ENCODE results near the gene KRTAP10-7.
"Not testable (repeated sequence)": the region's sequence is repeated elsewhere in the genome, so short reads cannot be mapped to it uniquely, and the experiment has no call there.

Gene KRTAP10-7

DNA sequence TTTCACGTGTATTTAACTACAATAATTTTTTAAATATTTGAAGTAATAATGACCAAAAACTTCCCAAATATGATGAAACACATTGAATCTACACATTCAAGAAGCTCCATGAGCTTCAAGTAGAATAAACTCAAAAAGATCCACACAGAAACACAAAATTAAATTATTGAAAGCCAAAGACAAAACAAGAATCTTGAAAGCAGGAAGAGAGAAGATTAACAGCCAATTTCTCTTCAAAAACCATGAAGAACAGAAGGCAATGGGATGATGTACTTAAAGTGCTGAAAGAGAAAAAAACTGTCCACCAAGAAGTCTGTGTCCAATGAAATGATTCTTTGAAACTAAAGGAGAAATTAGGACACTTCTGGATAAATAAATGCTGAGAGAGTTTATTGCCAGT is 31.7 kb downstream of the KRTAP10-7 start:
- DNase-seq (ENCODE audit: low read depth in 2 of 2), result no peak

DNA sequence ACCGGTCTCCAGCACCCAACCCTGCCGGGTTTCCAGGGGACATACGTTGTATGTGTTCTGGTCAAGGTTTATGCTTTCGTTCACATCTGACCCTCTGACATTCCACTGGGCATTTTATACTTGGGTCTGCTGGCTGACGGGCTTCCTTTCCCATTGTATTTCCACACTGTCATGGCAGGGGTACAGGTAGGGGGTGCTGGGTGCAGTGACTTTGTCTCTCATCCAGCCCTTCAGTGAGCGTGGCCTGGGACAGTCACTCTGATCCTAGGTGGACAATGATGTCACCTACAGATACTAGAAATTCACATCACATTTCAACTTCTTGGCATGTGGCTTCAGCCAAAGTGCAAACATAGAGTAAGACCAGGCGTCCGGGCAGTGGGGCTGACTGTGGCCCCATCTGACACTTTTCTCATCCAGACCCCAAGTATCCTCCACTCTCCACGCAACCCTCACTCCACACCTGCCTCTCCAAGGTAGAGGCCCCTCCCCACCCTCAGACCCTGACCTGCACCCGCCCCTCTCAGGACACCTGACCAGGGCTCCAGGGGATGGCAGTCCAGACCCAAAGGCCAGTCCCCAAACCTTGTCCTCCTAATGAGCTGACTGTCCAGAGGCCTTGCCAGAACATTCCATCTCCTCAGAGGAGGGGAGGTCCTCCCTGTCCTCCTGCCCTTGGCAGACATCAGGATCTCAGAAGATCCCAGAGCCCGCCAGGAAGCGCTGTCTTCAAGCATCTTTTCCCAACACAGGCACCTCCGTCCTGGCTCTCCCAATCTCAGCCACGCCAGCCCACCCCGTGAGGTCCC is 36.0 kb downstream of the KRTAP10-7 start:
- no peak for DNase-seq (ENCODE audit: low read depth in 2 of 2)

DNA sequence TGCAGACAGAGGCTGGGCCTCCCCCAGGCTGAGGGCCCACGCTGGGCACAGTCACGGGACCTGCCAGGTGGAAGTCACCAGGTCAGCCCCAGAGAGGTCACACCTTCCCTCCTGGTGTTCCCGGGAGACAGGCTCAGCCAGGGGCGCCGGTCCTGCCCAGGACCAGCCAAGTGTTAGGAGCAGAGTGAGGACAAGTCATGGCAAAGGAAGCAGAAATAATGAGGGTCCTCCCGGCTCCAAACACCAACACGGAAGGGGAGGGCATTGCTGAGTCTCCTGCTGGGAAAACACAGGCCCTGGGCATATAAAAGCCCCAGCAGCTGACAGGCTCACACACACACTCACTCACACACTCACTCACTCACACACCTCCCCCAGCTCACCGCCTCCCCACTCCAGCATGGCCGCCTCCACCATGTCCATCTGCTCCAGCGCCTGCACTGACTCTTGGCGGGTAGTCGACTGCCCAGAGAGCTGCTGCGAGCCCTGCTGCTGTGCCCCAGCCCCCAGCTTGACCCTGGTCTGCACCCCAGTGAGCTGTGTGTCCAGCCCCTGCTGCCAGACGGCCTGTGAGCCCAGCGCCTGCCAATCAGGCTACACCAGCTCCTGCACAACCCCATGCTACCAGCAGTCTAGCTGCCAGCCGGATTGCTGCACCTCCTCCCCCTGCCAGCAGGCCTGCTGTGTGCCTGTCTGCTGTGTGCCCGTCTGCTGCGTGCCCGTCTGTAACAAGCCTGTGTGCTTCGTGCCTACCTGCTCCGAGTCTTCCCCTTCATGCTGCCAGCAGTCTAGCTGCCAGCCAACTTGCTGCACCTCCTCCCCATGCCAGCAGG is 36.8 kb downstream of the KRTAP10-7 start, which contains the start of gene KRTAP10-10:
Gene KRTAP10-10, plus strand, starts transcription at position 339 of the 833 bp plus-strand sequence. Its CDS starts 62 bp downstream, at position 401.
- DNase-seq (ENCODE audit: low read depth in 2 of 2), result no peak

DNA sequence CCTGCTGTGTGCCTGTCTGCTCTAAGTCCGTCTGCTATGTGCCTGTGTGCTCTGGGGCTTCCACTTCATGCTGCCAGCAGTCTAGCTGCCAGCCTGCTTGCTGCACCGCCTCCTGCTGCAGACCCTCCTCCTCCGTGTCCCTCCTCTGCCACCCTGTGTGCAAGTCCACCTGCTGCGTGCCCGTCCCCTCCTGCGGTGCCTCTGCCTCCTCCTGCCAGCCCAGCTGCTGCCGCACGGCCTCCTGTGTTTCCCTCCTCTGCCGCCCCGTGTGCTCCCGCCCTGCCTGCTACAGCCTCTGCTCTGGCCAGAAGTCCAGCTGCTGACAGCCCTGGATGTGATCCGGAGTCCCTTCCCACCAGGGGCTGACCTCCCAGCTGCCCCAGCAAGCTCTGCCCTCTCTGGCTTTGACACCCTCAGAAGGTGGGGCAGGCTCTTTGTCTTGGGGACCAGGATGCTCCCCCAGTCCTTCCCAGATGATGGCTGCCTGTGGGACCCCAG is 37.5 kb downstream of the KRTAP10-7 start:
- DNase-seq (ENCODE audit: low read depth in 2 of 2), result not testable (repeated sequence)

DNA sequence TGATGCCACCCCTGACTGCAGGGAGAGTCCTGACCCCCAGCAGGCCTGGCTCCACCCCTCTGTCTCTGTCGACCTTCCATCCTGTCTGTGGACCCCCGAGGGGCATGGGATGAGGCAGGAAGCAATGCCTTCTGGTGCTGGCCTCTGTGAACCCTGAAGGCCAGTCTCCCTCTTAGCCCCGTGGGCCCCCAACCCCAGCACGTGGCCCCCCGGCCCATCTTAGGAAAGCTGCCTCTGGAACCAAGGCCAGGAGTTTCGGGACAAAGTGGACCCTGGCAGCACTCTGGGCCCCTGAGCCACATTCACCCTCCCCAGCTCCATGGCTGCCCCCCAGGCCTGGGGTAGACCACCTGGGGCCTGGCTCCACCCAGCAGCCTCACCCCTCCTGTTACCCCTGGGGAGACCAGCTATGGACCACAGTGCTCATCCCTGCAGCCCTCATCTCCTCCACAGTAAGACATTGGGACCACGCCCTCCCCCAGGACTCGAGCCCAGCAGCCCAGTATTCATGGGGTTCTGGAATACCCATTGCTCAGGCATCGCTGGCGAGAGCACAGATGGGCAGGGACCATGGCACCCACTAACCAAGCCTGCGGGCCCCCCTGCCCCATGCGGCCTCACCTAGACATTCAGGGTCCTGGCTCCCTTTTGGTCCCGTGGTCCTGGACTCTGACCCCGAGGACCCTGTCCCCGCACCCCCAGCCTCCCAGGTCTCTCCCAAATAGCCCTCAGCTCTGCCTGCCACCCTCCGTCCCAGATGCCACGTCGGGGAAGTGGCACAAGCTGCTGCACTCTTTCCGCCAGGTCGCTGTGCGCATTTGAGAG is 38.3 kb downstream of the KRTAP10-7 start:
- not testable (repeated sequence) for DNase-seq (ENCODE audit: low read depth in 2 of 2)

DNA sequence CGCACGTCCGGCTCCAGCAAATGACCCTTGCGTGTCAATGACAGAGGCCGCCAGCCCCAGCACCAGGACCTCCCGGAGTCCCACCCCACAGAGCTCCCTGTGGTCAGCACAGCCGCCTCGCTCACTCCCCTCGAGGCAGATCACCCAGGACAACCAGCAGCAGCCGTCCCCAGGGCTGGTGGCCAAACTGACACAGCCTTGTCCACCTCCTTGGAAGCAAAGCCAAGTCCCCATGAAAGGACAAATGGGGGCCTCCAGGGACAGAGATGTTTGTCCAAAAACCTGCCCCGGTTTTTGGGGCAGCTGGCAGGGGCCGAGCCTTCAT is 38.9 kb downstream of the KRTAP10-7 start:
- no peak for DNase-seq (ENCODE audit: low read depth in 2 of 2)

DNA sequence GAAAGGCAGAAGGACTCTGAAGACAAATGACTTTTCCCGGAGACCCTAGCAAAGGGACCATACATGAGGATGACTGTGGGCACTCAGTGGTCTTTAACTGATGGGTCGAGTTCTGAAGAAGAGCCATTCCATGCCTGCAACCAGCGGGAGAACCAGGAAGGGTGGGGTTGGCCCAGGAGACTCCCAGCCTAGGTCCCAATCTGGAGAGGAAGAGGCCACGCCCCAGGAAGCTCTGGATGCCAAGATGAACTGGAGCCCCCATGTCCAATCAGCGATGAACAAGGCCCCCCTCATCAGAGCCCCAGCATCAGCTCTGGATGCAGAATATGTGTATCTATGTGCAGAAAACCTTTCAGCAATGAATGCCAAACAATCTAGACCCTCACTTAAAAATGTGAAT is 40.4 kb downstream of the KRTAP10-7 start:
- DNase-seq (ENCODE audit: low read depth in 2 of 2), result no peak

DNA sequence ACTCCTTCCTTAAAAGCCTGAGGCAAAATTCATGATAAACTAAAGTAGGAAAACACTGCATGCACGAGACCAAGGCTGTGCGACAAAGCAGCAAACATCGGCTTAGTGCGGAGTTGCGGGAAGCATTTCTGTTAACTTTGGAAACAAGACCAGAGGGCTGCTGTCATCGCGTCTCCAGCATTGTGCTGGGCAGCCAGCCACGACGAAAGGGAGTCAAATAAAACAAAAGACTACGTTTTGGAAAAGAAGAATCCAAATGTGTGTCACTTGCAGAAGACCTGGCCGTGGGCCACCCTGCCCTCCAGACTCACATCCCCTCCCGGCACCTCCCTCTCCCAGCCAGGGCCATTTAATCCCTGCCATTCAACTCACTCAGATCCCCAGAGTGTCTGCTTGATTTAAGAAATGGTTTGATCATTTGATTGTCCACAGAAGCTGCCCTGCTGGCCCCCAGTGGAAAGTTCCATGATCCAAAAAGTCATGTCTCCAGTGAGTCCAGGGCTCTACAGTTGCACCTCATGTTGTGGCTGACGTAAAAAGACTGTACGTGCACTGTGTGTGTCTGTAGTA is 43.4 kb downstream of the KRTAP10-7 start:
- no peak for DNase-seq (ENCODE audit: low read depth in 2 of 2)

DNA sequence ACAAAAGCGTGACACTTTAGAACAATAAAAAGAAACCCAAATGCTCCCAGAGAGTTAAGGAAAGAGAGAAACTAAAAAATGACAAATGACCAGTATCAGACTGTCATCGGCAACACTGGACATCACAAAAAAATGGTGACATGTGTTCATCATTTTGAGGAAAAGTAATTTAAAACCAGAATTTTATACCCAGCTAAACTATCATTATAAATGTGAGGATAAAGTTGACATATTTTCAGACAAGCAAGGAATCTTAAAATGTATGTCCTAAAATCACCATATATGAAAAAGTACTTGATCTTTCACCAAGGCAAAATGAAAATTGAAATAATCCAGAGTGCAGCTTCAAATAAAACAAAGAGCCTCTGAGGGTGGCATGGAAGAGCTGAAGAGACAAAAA is 44.5 kb downstream of the KRTAP10-7 start:
- DNase-seq (ENCODE audit: low read depth in 2 of 2), result no peak

DNA sequence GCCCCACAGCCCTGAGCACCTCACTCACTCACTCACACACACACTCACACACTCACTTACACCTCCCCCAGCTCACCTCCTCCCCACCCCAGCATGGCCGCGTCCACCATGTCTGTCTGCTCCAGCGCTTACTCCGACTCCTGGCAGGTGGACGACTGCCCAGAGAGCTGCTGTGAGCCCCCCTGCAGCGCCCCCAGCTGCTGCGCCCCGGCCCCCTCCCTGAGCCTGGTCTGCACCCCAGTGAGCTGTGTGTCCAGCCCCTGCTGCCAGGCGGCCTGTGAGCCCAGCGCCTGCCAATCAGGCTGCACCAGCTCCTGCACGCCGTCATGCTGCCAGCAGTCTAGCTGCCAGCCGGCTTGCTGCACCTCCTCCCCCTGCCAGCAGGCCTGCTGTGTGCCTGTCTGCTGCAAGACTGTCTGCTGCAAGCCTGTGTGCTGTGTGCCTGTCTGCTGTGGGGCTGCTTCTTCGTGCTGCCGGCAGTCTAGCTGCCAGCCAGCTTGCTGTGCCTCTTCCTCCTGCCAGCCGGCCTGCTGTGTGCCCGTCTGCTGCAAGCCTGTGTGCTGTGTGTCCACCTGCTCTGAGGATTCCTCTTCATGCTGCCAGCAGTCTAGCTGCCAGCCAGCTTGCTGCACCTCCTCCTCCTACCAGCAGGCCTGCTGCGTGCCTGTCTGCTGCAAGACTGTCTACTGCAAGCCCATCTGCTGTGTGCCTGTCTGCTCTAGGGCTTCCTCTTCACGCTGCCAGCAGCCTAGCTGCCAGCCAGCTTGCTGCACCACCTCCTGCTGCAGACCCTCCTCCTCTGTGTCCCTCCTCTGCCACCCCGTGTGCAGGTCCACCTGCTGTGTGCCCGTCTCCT is 46.2 kb downstream of the KRTAP10-7 start, which contains the start of gene KRTAP10-11:
Gene KRTAP10-11, plus strand, starts transcription at position 49 of the 856 bp plus-strand sequence. Its CDS starts 45 bp downstream, at position 94.
- DNase-seq (ENCODE audit: low read depth in 2 of 2), result not testable (repeated sequence)

DNA sequence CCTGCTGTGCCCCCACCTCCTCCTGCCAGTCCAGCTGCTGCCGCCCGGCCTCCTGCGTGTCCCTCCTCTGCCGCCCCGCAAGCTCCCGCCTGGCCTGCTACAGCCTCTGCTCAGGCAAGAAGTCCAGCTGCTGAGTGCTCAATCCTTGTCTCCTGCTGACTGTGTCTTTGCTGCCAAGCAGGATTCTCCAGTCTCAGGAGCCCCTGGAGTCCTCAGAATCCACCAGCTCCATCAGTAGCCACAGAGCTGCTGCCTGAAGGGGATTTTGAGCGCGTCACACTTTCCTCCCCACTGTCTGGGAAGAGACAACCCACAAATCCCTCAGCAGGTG is 46.8 kb downstream of the KRTAP10-7 start:
- no peak for DNase-seq (ENCODE audit: low read depth in 2 of 2)

DNA sequence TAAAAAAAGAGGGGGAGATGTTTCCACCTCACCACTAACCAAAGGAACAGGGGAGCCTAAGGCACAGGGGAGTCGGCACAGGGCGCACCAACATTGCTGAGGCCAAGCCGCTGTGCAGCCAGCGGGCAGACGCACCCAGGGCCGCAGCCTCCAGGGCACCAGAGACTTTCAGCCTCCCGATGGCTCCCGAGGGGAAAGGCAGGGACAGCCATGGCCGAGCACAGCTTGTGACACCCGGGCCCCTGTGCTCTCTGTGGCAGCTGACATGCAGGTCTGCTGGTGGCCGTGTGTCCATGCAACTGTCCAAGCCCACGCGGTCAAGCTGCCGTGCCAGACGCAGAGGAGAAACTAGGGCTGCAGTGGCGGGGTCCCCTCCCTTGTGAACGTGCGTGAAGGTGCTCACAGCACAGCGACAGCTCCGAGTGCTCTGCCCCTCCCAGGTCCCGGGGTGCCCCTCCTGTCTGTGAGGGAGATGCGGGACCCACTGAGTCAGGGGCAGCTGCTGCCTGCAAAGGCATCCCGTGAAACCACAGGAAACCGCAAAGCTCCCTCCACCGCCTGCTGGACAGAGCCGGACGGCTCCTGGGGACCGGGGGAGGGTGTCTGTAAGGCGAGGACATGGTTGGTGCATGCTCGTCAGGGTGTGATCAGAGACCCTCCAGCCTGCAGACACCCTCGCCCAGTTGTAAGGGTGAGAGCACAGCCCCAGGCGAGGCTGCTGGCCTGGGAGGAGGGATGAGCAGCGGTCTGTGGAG is 48.3 kb downstream of the KRTAP10-7 start:
- no peak for DNase-seq (ENCODE audit: low read depth in 2 of 2)

DNA sequence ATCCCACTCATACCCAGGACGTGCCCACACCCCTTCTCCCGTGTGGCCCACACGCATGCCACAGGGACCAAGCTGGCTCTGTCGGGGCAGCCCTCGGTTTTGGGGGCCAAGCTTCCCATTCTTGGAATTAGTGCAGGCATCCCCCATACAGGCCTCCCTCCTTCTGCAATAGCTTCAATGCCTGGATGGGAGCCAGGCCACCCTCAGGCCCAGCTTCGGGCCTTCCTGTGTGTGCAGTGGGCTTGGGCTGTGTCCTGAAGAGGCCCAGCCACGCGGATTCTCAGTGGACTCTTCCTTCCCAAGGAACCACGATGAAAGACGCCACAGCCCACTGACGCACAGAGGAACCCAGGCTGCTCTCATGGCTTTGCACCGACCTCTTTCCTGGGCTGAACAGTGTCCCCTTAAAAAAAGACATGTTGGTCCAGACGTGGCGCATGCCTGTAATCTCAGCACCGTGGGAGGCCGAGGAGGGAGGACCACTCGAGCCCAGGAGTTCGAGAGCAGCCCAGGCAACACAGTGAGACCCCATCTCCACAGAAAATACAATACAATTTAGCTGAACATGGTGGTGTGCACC is 49.2 kb downstream of the KRTAP10-7 start:
- DNase-seq (ENCODE audit: low read depth in 2 of 2), result no peak

DNA sequence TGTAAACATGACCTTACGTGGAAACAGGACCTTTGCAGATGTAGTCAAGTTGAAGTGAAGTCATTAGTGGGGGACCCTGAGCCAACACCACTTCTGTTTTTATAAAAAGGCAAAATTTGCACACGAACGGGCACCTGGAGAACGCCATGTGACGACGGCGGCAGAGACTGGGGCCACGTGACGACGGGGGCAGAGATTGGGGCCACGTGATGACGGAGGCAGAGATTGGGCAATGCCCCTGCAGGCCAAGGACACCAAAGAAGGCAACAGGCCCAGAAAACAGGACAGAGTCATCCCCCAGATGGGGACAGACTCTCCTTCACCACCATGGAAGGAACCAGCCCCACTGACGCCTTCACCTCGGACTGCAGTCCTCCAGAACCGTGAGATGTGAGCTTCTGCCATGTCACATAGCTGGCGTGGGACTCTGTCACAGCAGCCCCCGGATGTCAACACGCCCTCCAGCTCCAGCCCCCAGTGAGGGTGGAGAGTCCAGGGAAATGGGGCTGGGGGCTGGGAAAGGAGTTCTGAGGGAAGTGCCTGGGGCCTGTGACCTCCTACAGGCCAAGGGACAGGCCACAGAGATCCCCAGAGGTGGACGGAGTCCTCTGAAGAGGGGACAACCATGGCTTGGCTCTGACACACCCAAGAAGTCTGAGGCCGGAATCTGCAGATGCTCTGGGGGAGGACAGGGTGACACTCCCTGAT is 50.0 kb downstream of the KRTAP10-7 start:
- no peak for DNase-seq (ENCODE audit: low read depth in 2 of 2)

DNA sequence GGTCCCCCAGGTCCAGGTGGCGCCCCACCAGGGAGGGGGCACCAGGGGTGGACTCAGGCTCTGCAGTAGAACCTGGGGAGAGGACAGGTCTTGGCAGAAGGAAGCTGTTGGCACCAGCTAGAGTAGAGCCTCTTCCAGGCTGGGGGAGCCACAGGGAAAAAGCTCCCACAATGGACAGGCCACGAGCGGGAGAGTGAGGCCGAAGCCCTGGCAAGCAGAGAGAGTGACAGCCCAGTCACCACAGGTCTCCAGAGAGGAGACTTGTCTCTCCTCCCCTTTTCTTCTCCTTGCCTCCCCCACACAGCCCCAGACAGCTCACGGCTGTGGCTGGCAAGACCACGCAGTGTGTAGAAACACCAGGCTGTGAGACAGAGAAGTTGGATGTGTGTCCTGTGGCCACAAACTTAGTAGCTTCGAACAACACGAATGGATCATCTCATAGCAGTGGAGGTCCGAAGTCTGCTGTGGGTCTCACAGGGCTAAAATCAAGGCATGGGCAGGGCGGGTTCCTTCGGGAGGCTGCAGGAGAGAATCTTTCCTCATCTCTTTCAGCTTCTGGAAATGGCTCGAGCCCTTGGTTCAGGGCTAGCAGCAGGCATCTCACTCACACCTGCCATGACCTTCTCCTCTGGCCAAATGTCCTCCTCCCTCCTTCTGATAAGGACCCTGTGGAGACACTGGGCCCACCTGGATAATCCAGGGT is 50.7 kb downstream of the KRTAP10-7 start:
- no peak for DNase-seq (ENCODE audit: low read depth in 2 of 2)
